Smooth muscle cell (in vitro differentiated cells): Measurements from ENCODE around the gene C3. TPM values are rescaled to one million over a fixed set of nuclear protein-coding genes. Genes with fewer than 3 reads are reported as not detected.
"Not testable (repeated sequence)": the region's sequence is repeated elsewhere in the genome, so short reads cannot be mapped to it uniquely, and the experiment has no call there.

Experiments used
- DNase-seq: peaks from one replicate; lab custom pipeline; 2025; ENCODE audit not compliant: unreplicated experiment; lab: John Stamatoyannopoulos, UW
- H2AFZ ChIP-seq: fragments of 200-600 bp; sonication (generic); 2 replicates; pipeline ENCODE4 v1.6.0; 2016; ENCODE audit warnings: antibody characterized with exemption, low read depth, mild to moderate bottlenecking
- H3F3A ChIP-seq: fragments of 200-600 bp; sonication (generic); 2 replicates; pipeline ENCODE4 v1.6.0; 2017; ENCODE audit warnings: antibody characterized with exemption, low read depth
- H3K27ac ChIP-seq: fragments of 200-600 bp; sonication (generic); 2 replicates; pipeline ENCODE4 v1.5.1; 2016; ENCODE audit warnings: low read depth, mild to moderate bottlenecking
- H3K27me3 ChIP-seq: fragments of 200-600 bp; sonication (generic); 2 replicates; pipeline ENCODE4 v1.6.1; 2016; ENCODE audit warnings: low read depth, mild to moderate bottlenecking
- H3K36me3 ChIP-seq: fragments of 200-600 bp; sonication (generic); 2 replicates; pipeline ENCODE4 v1.5.1; 2016; ENCODE audit warnings: low read depth
- H3K4me1 ChIP-seq: fragments of 200-600 bp; sonication (generic); 2 replicates; pipeline ENCODE4 v1.5.1; 2016; ENCODE audit warnings: low read depth
- H3K4me2 ChIP-seq: fragments of 200-600 bp; sonication (generic); 2 replicates; pipeline ENCODE4 v1.6.0; 2016; ENCODE audit warnings: mild to moderate bottlenecking
- H3K4me3 ChIP-seq: fragments of 200-600 bp; sonication (generic); 2 replicates; pipeline ENCODE4 v1.5.1; 2016; ENCODE audit warnings: mild to moderate bottlenecking
- H3K79me2 ChIP-seq: fragments of 200-600 bp; sonication (generic); 2 replicates; pipeline ENCODE4 v1.6.0; 2016; ENCODE audit warnings: low read depth, mild to moderate bottlenecking
- H3K9ac ChIP-seq: fragments of 200-600 bp; sonication (generic); 2 replicates; pipeline ENCODE4 v1.6.0; 2016; ENCODE audit warnings: low read depth
- H3K9me3 ChIP-seq: fragments of 200-600 bp; sonication (generic); replicated peaks from 2 replicates; pipeline ENCODE4 v1.5.1; 2016; ENCODE audit warnings: low read depth
- H4K20me1 ChIP-seq: fragments of 200-600 bp; sonication (generic); 2 replicates; pipeline ENCODE4 v1.6.0; 2016; ENCODE audit warnings: low read depth
- WGBS: methylation state at CpG from one replicate; pipeline ENCODE4 v1.1.7; 2016; ENCODE audit warnings: low lambda C conversion rate; 5-methylcytosine and 5-hydroxymethylcytosine counted together
- polyA plus RNA-seq: library from polyadenylated mRNA; unstranded; fragments of >200 nt; fragmentation: Nextera tagmentation; extraction: Ambion mirVana; gene quantifications from 2 replicates; pipeline ENCODE4 v1.2.1, GENCODE V29; 2016
- total RNA-seq: library from RNA; depleted of rRNA; stranded (reverse); fragments of >200 nt; gene quantifications from 2 replicates; pipeline ENCODE4 v1.2.3, GENCODE V29; 2014
- TF ChIP-seq, protein P1 (sequence below): fragments of 200-600 bp; sonication (generic); IDR thresholded peaks from 2 replicates; pipeline ENCODE4 v1.5.1; 2017; ENCODE audit warnings: borderline replicate concordance, mild to moderate bottlenecking, antibody characterized with exemption; ENCODE audit not compliant: insufficient read depth, poor library complexity, severe bottlenecking

C3 gene
- total and polyA plus RNA-seq, 2 experiments from 2014 or later: 6.4 to 25.1 TPM

GRCh38 chr19:6709549-6709948, 10.9 kb downstream of the C3 start:
- H3K9ac ChIP-seq: no peak overlapping the region
- no peaks in the 10 kb centered on the region for H3K9me3 ChIP-seq
- H3K36me3 ChIP-seq: no peaks in the 10 kb centered on the region
- H4K20me1 ChIP-seq: no peaks in the 10 kb centered on the region
- no peaks in the 10 kb centered on the region for H3K4me1 ChIP-seq
- no peak overlapping the region for H3K4me2 ChIP-seq
- peaks cover 36% of the 10 kb centered on the region for H3K27me3 ChIP-seq
- no peak overlapping the region for H3K27ac ChIP-seq
- no peaks in the 10 kb centered on the region for H3K79me2 ChIP-seq
- no peaks in the 10 kb centered on the region for H3F3A ChIP-seq
- WGBS: 75% methylated on average over 14 of the region's 14 CpGs
- H3K4me3 ChIP-seq: no peak overlapping the region
- no peak for DNase-seq
- TF ChIP-seq, protein P1, sequence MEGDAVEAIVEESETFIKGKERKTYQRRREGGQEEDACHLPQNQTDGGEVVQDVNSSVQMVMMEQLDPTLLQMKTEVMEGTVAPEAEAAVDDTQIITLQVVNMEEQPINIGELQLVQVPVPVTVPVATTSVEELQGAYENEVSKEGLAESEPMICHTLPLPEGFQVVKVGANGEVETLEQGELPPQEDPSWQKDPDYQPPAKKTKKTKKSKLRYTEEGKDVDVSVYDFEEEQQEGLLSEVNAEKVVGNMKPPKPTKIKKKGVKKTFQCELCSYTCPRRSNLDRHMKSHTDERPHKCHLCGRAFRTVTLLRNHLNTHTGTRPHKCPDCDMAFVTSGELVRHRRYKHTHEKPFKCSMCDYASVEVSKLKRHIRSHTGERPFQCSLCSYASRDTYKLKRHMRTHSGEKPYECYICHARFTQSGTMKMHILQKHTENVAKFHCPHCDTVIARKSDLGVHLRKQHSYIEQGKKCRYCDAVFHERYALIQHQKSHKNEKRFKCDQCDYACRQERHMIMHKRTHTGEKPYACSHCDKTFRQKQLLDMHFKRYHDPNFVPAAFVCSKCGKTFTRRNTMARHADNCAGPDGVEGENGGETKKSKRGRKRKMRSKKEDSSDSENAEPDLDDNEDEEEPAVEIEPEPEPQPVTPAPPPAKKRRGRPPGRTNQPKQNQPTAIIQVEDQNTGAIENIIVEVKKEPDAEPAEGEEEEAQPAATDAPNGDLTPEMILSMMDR: no peak
- no peak overlapping the region for H2AFZ ChIP-seq

DNA sequence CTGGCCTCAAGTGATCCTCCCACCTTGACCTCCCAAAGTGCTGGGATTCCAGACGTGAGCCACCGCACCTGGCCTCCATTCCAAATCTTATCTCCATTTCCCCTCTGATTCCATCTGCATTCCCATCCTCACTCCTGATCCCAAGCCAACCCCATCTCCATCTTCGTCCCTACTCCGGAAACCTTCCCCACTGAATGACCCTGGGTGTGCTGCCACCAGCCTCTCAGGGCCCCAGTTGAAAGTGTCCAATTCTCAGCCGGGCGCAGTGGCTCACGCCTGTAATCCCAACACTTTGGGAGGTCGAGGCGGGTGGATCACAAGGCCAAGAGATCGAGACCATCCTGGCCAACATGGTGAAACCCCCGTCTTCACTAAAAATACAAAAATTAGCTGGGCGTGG, 11.5 kb downstream of the C3 start:
- not testable (repeated sequence) for H4K20me1 ChIP-seq, H3K27ac ChIP-seq, H3K4me1 ChIP-seq, H3K36me3 ChIP-seq, H2AFZ ChIP-seq, H3K4me3 ChIP-seq, H3K4me2 ChIP-seq, H3K9me3 ChIP-seq, H3F3A ChIP-seq, H3K9ac ChIP-seq, H3K79me2 ChIP-seq, DNase-seq
- H3K27me3 ChIP-seq: peaks cover 36% of the 10 kb centered on the region
- WGBS: 91% methylated on average over 12 of the region's 12 CpGs

- Histone ChIP-seq H3K79me2 (no peaks in the 10 kb centered on the region), H3K4me3 (no peak overlapping the region), H3K9ac (no peak overlapping the region), H3K9me3 (no peaks in the 10 kb centered on the region), H3K4me2 (no peak overlapping the region), H3K36me3 (no peaks in the 10 kb centered on the region), H3F3A (no peaks in the 10 kb centered on the region), H3K27ac (no peak overlapping the region), H4K20me1 (no peaks in the 10 kb centered on the region), H3K27me3 (peaks cover 36% of the 10 kb centered on the region), H3K4me1 (no peaks in the 10 kb centered on the region), H2AFZ (no peak overlapping the region)
- TF ChIP-seq, protein P1: no peak
- DNase-seq: no peak
- WGBS: 87% methylated on average over 3 of the region's 3 CpGs
These were observed 12.1 kb downstream of the C3 start for GRCh38 chr19:6708346-6708745.

GRCh38 chr19:6707658-6708018, 12.8 kb downstream of the C3 start:
- Histone ChIP-seq H3K9ac (no peak overlapping the region), H3K9me3 (no peaks in the 10 kb centered on the region), H4K20me1 (no peaks in the 10 kb centered on the region), H3F3A (no peaks in the 10 kb centered on the region), H3K27ac (no peak overlapping the region), H3K27me3 (peaks cover 36% of the 10 kb centered on the region), H3K36me3 (no peaks in the 10 kb centered on the region), H2AFZ (no peak overlapping the region), H3K79me2 (no peaks in the 10 kb centered on the region), H3K4me1 (no peaks in the 10 kb centered on the region), H3K4me3 (no peak overlapping the region), H3K4me2 (no peak overlapping the region)
- no peak for DNase-seq
- WGBS: 87% methylated on average over 16 of the region's 16 CpGs
- TF ChIP-seq, protein P1: no peak
